TTC549 (cell line): ENCODE measurements around the gene FCMR.
"Not testable (repeated sequence)": the region's sequence is repeated elsewhere in the genome, so short reads cannot be mapped to it uniquely, and the experiment has no call there.

ENCODE experiments used
- FAIRE-seq: peaks from 2 replicates; lab custom pipeline; 2012; peaks lifted over from hg19 to GRCh38; lab: Jason Lieb, UNC

FCMR gene

GRCh38 chr1:206872139-206872538 lies 49.6 kb downstream of the FCMR start:
- no peak for FAIRE-seq

- FAIRE-seq = no peak
Measured at GRCh38 chr1:206868264-206868663, 53.5 kb downstream of the FCMR start.

GRCh38 chr1:206867716-206868115 lies 54.0 kb downstream of the FCMR start:
- no peak for FAIRE-seq

- FAIRE-seq = no peak
Measured at GRCh38 chr1:206867239-206867638, 54.5 kb downstream of the FCMR start.

- FAIRE-seq = no peak
Measured at GRCh38 chr1:206866062-206866461, 55.7 kb downstream of the FCMR start.

GRCh38 chr1:206864939-206865671 lies 56.6 kb downstream of the FCMR start, which contains the start of gene IL20:
Gene IL20 (plus strand): TSS chr1:206865623. CDS start chr1:206865853, 230 bp downstream.
- no peak for FAIRE-seq

GRCh38 chr1:206863266-206863665 lies 58.5 kb downstream of the FCMR start:
- FAIRE-seq = no peak

- FAIRE-seq = no peak
Measured at GRCh38 chr1:206860165-206860564, 61.6 kb downstream of the FCMR start.

- no peak for FAIRE-seq
Measured at GRCh38 chr1:206859082-206859521, 62.6 kb downstream of the FCMR start.

GRCh38 chr1:206856674-206857464 lies 64.9 kb downstream of the FCMR start:
- FAIRE-seq = no peak

GRCh38 chr1:206855859-206856258 lies 65.9 kb downstream of the FCMR start:
- no peak for FAIRE-seq

GRCh38 chr1:206854401-206855129 lies 67.2 kb downstream of the FCMR start:
- no peak for FAIRE-seq

- not testable (repeated sequence) for FAIRE-seq
Measured at GRCh38 chr1:206853696-206854095, 68.0 kb downstream of the FCMR start.
